VCaP (cell line): Measurements from ENCODE around the gene SERPINE1.

ENCODE experiments used
- H3K27ac ChIP-seq: fragments of 450-650 bp; 2 replicates; pipeline ENCODE4 v1.5.1; 2017
- CTCF ChIP-seq: fragments of 450-650 bp; conservative IDR thresholded peaks from 2 replicates; pipeline ENCODE4 v1.5.1; 2017; ENCODE audit warnings: mild to moderate bottlenecking, moderate library complexity

SERPINE1 gene

GRCh38 chr7:101179713-101180112 lies 52.8 kb downstream of the SERPINE1 start:
- no peak overlapping the region for H3K27ac ChIP-seq
- no peak for TF ChIP-seq CTCF

- no peak for TF ChIP-seq CTCF
- no peak within 1 kb of the TSS for H3K27ac ChIP-seq
These were observed 53.3 kb downstream of the SERPINE1 start, which contains the start of gene NAT16 for GRCh38 chr7:101180130-101180755. Gene NAT16 (minus strand): TSS chr7:101180293. CDS start chr7:101174807, 5,486 bp downstream.

GRCh38 chr7:101185258-101185839 lies 58.4 kb downstream of the SERPINE1 start:
- H3K27ac ChIP-seq, result no peak overlapping the region
- no peak for TF ChIP-seq CTCF

GRCh38 chr7:101186194-101186593 lies 59.3 kb downstream of the SERPINE1 start:
- TF ChIP-seq CTCF, result no peak
- H3K27ac ChIP-seq, result no peak overlapping the region

GRCh38 chr7:101186844-101187428 lies 60.0 kb downstream of the SERPINE1 start:
- H3K27ac ChIP-seq, result no peak overlapping the region
- TF ChIP-seq CTCF, result no peak
